HL-60 (cell line): Measurements from ENCODE around the gene KRTAP10-9.

Source experiments
- CTCF ChIP-seq: IDR thresholded peaks from one replicate; pipeline ENCODE4 v1.5.1; 2011; ENCODE audit warnings: low read length, control low read depth, inconsistent platforms; ENCODE audit not compliant: insufficient read depth
- GABPA ChIP-seq: IDR thresholded peaks from 2 replicates; pipeline ENCODE4 v1.6.1; 2012; ENCODE audit warnings: low read depth
- POLR2AphosphoS5 ChIP-seq: IDR thresholded peaks from 2 replicates; pipeline ENCODE4 v1.6.1; 2012; ENCODE audit warnings: low read depth
- REST ChIP-seq: IDR thresholded peaks from 2 replicates; pipeline ENCODE4 v1.6.1; 2012; ENCODE audit warnings: low read depth; ENCODE audit not compliant: insufficient replicate concordance

GRCh38 chr21:44639331-44639655 is 12.4 kb downstream of the KRTAP10-9 start:
- TF ChIP-seq CTCF (no peak), POLR2AphosphoS5 (no peak), REST (no peak), GABPA (no peak)
